Skeletal muscle tissue (tissue), 4 donors: ENCODE data around the gene WHRN. TPM values are rescaled to one million over a fixed set of nuclear protein-coding genes. Genes with fewer than 3 reads are reported as not detected.

ENCODE experiments used
- H3K27ac ChIP-seq: one replicate; pipeline ENCODE4 v1.7.0; 2013; ENCODE audit warnings: mild to moderate bottlenecking, low read depth, low read length, inconsistent platforms
- H3K27me3 ChIP-seq, 3 donors: one replicate each; pipeline ENCODE4 v1.7.0; 2013; ENCODE audit warnings: low read length in 3 of 3; ENCODE audit not compliant: control insufficient read depth in 3 of 3, insufficient read depth in 3 of 3
- H3K36me3 ChIP-seq, 3 donors: one replicate each; pipeline ENCODE4 v1.7.0; 2013; ENCODE audit warnings: low read length in 3 of 3; ENCODE audit not compliant: control insufficient read depth in 3 of 3, insufficient read depth in 3 of 3
- H3K4me1 ChIP-seq, 3 donors: one replicate each; pipeline ENCODE4 v1.7.0; 2013; ENCODE audit warnings: low read length in 3 of 3, mild to moderate bottlenecking in 3 of 3; ENCODE audit not compliant: control insufficient read depth in 3 of 3, insufficient read depth in 3 of 3
- H3K4me3 ChIP-seq, 3 donors: one replicate each; pipeline ENCODE4 v1.7.0; 2013; ENCODE audit warnings: low read length in 3 of 3
- H3K9ac ChIP-seq, 3 donors: one replicate each; pipeline ENCODE4 v1.7.0; 2013; ENCODE audit warnings: low read length in 3 of 3, mild to moderate bottlenecking in 3 of 3, moderate library complexity in 2 of 3, low read depth in 1 of 3
- H3K9me3 ChIP-seq, 3 donors: one replicate each; pipeline ENCODE4 v1.7.0; 2013; ENCODE audit warnings: low read length in 3 of 3; ENCODE audit not compliant: control insufficient read depth in 3 of 3
- total RNA-seq: library from RNA; depleted of rRNA; stranded (reverse); fragments of >200 nt; gene quantifications from one replicate; pipeline ENCODE4 v1.2.3, GENCODE V29; 2014
- donor health status: Osteomylitis.

The WHRN gene
- total RNA-seq, 1 donor from 2014 or later, result 0.52 TPM

GRCh38 chr9:114450833-114451706 is 54.2 kb downstream of the WHRN start:
- Histone ChIP-seq H3K4me3 (no peak overlapping the region), H3K36me3 (no peaks in the 10 kb centered on the region), H3K9me3 (no peaks in the 10 kb centered on the region), H3K4me1 (no peaks in the 10 kb centered on the region), H3K9ac (no peak overlapping the region), H3K27ac (no peak overlapping the region), H3K27me3 (no peaks in the 10 kb centered on the region)

GRCh38 chr9:114450181-114450580 is 55.1 kb downstream of the WHRN start:
- no peak overlapping the region for H3K9ac ChIP-seq
- no peaks in the 10 kb centered on the region for H3K4me1 ChIP-seq
- H3K9me3 ChIP-seq, result no peaks in the 10 kb centered on the region
- H3K27ac ChIP-seq, result no peak overlapping the region
- H3K4me3 ChIP-seq, result no peak overlapping the region
- H3K27me3 ChIP-seq, result no peaks in the 10 kb centered on the region
- no peaks in the 10 kb centered on the region for H3K36me3 ChIP-seq

GRCh38 chr9:114449236-114449635 is 56.0 kb downstream of the WHRN start:
- H3K4me3 ChIP-seq, result no peak overlapping the region
- H3K9me3 ChIP-seq, result no peaks in the 10 kb centered on the region
- H3K9ac ChIP-seq, result no peak overlapping the region

GRCh38 chr9:114448706-114449105 is 56.6 kb downstream of the WHRN start:
- Histone ChIP-seq H3K27ac (no peak overlapping the region), H3K9ac (no peak overlapping the region), H3K4me1 (no peaks in the 10 kb centered on the region), H3K27me3 (no peaks in the 10 kb centered on the region), H3K36me3 (no peaks in the 10 kb centered on the region), H3K4me3 (no peak overlapping the region), H3K9me3 (no peaks in the 10 kb centered on the region)

More at GRCh38 chr9:114449236-114449635, 56.0 kb downstream of the WHRN start:
- Histone ChIP-seq H3K36me3 (no peaks in the 10 kb centered on the region), H3K27me3 (no peaks in the 10 kb centered on the region), H3K27ac (no peak overlapping the region), H3K4me1 (no peaks in the 10 kb centered on the region)

GRCh38 chr9:114446672-114447450 is 58.4 kb downstream of the WHRN start:
- no peak overlapping the region for H3K4me3 ChIP-seq
- H3K27me3 ChIP-seq, result no peaks in the 10 kb centered on the region
- H3K27ac ChIP-seq, result no peak overlapping the region
- H3K9ac ChIP-seq, result no peak overlapping the region
- H3K9me3 ChIP-seq, result no peaks in the 10 kb centered on the region
- no peaks in the 10 kb centered on the region for H3K36me3 ChIP-seq
- H3K4me1 ChIP-seq, result no peaks in the 10 kb centered on the region

- Histone ChIP-seq H3K4me3 (no peak overlapping the region), H3K27ac (no peak overlapping the region), H3K9ac (no peak overlapping the region), H3K36me3 (no peaks in the 10 kb centered on the region), H3K27me3 (no peaks in the 10 kb centered on the region), H3K9me3 (no peaks in the 10 kb centered on the region), H3K4me1 (no peaks in the 10 kb centered on the region)
Observed at GRCh38 chr9:114446036-114446435, 59.2 kb downstream of the WHRN start.

- Histone ChIP-seq H3K4me1 (no peaks in the 10 kb centered on the region), H3K36me3 (no peaks in the 10 kb centered on the region)
Observed at GRCh38 chr9:114445616-114446015, 59.7 kb downstream of the WHRN start.

GRCh38 chr9:114442022-114442421 is 63.3 kb downstream of the WHRN start:
- H3K36me3 ChIP-seq, result no peaks in the 10 kb centered on the region
- H3K9ac ChIP-seq, result no peak overlapping the region
- H3K27ac ChIP-seq, result no peak overlapping the region
- H3K9me3 ChIP-seq, result no peaks in the 10 kb centered on the region
- H3K4me3 ChIP-seq, result no peak overlapping the region
- H3K4me1 ChIP-seq, result no peaks in the 10 kb centered on the region
- no peaks in the 10 kb centered on the region for H3K27me3 ChIP-seq

More at GRCh38 chr9:114445616-114446015, 59.7 kb downstream of the WHRN start:
- H3K27ac ChIP-seq, result no peak overlapping the region
- H3K9me3 ChIP-seq, result no peaks in the 10 kb centered on the region
- H3K27me3 ChIP-seq, result no peaks in the 10 kb centered on the region
- no peak overlapping the region for H3K9ac ChIP-seq
- no peak overlapping the region for H3K4me3 ChIP-seq

GRCh38 chr9:114437401-114437893 is 67.8 kb downstream of the WHRN start:
- Histone ChIP-seq H3K36me3 (no peaks in the 10 kb centered on the region), H3K27ac (no peak overlapping the region), H3K9ac (no peak overlapping the region), H3K4me3 (no peak overlapping the region), H3K9me3 (no peaks in the 10 kb centered on the region), H3K27me3 (no peaks in the 10 kb centered on the region), H3K4me1 (no peaks in the 10 kb centered on the region)

GRCh38 chr9:114434878-114435311 is 70.4 kb downstream of the WHRN start:
- Histone ChIP-seq H3K27ac (no peak overlapping the region), H3K9me3 (no peaks in the 10 kb centered on the region), H3K27me3 (peaks cover 0 to 13% (median 11%) of the 10 kb centered on the region in 3 donors), H3K36me3 (no peaks in the 10 kb centered on the region), H3K4me1 (no peaks in the 10 kb centered on the region), H3K9ac (no peak overlapping the region), H3K4me3 (no peak overlapping the region)
